HUES64 (cell line): ENCODE data around the gene TNFSF10.

Experiments used
- H3K27ac ChIP-seq: 2 replicates; pipeline ENCODE4 v1.7.0; 2013; ENCODE audit warnings: low read depth, low read length, inconsistent platforms
- H3K27me3 ChIP-seq: 2 replicates; pipeline ENCODE4 v1.6.1; 2013; ENCODE audit warnings: mild to moderate bottlenecking, low read length; ENCODE audit not compliant: insufficient read depth
- H3K36me3 ChIP-seq: 2 replicates; pipeline ENCODE4 v1.6.1; 2013; ENCODE audit warnings: mild to moderate bottlenecking, low read length; ENCODE audit not compliant: insufficient read depth
- H3K4me1 ChIP-seq: 2 replicates; pipeline ENCODE4 v1.6.1; 2013; ENCODE audit warnings: mild to moderate bottlenecking, low read length, moderate library complexity; ENCODE audit not compliant: insufficient read depth
- H3K4me3 ChIP-seq: 2 replicates; pipeline ENCODE4 v1.5.1; 2013; ENCODE audit warnings: mild to moderate bottlenecking, low read length, moderate library complexity
- H3K9ac ChIP-seq: 2 replicates; pipeline ENCODE4 v1.6.1; 2013; ENCODE audit warnings: mild to moderate bottlenecking, low read depth, low read length
- H3K9me3 ChIP-seq: 2 replicates; pipeline ENCODE4 v1.6.1; 2013; ENCODE audit warnings: low read depth, low read length; ENCODE audit not compliant: insufficient read depth
- WGBS: fragments of 150-250, 120-280 bp; methylation state at CpG from one replicate; pipeline ENCODE4 v1.1.7; 2013; ENCODE audit warnings: missing lambda C conversion rate; 5-methylcytosine and 5-hydroxymethylcytosine counted together

The TNFSF10 gene

DNA sequence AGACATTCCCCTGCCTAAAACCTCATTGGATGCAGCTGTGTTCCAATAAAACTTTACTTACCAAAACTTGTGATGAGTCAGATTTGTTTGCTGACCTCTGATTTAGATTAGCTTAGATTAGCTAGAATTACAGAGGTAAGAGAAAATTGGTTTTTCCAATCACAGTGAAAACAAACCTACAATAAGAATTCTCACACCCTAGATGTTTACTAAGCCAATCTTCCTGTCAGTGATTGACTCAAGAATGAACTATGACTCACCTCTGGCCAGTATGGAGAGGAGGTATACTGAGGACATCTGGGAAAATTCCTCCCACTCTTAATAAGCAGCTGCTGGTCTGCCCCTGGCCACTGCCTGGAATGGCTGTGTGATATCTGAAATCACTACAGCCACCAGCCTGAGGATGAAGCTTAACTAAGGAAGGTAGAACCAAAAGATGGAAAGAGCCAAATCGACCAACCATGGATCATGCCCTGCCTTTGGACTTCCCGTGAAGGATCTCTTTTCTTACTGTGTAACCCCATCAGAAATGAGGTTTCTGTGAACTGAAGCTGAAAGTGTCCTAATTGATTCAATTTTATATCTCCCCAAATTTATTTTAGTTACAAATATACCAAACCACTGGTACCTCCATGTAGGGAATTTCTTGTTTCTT lies 55.9 kb downstream of the TNFSF10 start:
- H3K36me3 ChIP-seq = no peaks in the 10 kb centered on the region
- no peaks in the 10 kb centered on the region for H3K27me3 ChIP-seq
- no peak overlapping the region for H3K27ac ChIP-seq
- WGBS = 91% methylated on average over 2 of the region's 2 CpGs
- H3K9ac ChIP-seq = no peak overlapping the region
- no peak overlapping the region for H3K4me3 ChIP-seq
- H3K9me3 ChIP-seq = no peaks in the 10 kb centered on the region
- H3K4me1 ChIP-seq = no peaks in the 10 kb centered on the region; the same call in 1 of the 2 replicates

DNA sequence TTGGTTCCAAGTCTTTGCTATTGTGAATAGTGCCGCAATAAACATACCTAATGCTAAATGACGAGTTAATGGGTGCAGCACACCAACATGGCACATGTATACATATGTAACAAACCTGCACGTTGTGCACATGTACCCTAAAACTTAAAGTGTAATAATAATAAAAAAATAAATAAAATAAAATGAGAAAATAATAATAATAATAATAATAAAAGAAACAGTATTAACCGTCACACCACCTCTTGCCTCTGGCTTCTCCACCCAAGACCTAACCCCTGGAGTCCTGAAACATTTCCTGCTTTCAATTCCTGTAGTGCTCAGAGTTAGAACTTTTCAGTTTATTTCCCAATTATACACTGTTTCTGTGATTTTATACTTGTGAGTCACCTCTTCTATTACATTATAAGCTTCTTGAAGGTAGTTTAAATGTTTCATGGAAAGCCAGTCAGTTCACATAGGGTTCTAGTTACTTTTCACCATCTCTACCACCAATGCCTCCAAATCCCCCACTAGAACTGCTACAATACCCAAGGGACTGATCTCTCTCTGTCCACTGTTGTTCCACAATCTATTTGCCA lies 56.6 kb downstream of the TNFSF10 start:
- Histone ChIP-seq H3K9me3 (no peaks in the 10 kb centered on the region), H3K36me3 (no peaks in the 10 kb centered on the region), H3K9ac (no peak overlapping the region), H3K27me3 (no peaks in the 10 kb centered on the region), H3K4me3 (no peak overlapping the region), H3K4me1 (no peaks in the 10 kb centered on the region; the same call in 1 of the 2 replicates), H3K27ac (no peak overlapping the region)
- 92% methylated on average over 1 of the region's 4 CpGs for WGBS

DNA sequence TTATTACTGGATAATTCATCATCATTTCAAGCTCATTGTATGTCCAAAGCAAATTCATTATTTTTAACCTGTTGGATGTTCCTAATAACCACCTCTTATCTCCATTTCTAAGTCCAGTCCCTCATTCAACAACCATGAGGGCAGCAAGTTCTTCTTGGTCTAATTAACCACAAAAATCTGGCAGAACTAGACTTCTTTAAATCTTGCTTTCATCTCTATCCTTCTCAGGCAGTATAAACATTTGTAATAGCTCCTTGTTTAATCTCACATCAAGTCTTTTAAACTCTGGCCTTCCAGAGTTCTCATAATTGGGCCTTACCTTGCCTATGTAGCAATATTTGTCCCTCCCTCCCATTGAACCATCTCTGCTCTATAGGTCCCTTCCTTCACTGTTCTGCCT lies 57.9 kb downstream of the TNFSF10 start:
- Histone ChIP-seq H3K9ac (no peak overlapping the region), H3K9me3 (no peaks in the 10 kb centered on the region), H3K4me3 (no peak overlapping the region), H3K36me3 (no peaks in the 10 kb centered on the region), H3K27ac (no peak overlapping the region), H3K4me1 (no peaks in the 10 kb centered on the region; the same call in 1 of the 2 replicates), H3K27me3 (no peaks in the 10 kb centered on the region)

DNA sequence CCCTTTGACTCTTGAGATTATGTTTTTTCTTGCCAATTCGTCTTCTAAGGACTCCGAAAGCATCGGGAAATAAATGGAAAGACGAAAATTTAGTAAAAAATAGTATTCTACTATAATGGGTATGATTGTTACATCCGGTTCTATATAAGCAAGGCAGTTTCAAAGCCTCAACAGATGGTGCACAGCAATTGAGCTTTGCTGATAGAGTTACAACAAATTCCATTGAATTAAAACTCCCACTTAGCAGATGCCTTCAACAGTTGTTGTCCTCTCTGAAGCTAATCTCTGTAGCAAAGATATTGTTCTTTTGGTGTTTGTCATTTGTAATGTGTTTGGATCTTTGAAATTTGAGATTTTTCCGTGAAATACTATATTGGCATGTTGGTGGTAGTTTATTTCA lies 58.9 kb downstream of the TNFSF10 start:
- Histone ChIP-seq H3K27me3 (no peaks in the 10 kb centered on the region), H3K9me3 (no peaks in the 10 kb centered on the region), H3K9ac (no peak overlapping the region), H3K36me3 (no peaks in the 10 kb centered on the region), H3K27ac (no peak overlapping the region), H3K4me3 (no peak overlapping the region), H3K4me1 (no peaks in the 10 kb centered on the region; the same call in 1 of the 2 replicates)
- WGBS = 95% methylated on average over 6 of the region's 6 CpGs

DNA sequence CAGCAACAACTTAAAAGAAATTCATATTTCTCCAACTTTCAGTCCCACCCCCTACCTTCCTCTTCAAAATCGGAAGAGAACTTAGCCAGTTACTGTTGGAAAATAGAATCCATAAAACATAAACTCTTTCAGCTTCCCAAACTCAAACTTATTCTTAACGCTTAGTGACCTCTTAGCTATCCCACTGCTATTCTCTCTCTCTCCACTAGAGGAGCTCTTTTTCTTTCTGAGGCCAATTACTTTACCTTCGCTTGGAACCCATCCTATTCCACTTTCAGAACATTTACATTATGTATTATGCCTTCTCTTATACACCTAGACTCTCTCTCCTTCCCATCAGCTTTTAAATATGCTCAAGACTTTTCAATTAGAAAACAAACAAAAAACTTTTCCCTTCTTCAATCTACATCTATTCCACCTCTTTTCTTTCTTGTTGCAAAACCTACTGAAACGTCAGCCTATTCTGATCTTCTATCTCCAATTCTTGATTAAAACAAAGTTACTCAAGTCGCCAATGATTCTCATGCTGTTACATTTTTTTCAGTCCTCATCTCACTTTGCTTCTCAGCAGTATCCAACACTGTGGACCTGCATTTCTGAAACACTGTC lies 61.6 kb downstream of the TNFSF10 start:
- WGBS = 49% methylated on average over 5 of the region's 5 CpGs
- Histone ChIP-seq H3K9me3 (no peaks in the 10 kb centered on the region), H3K4me1 (no peaks in the 10 kb centered on the region), H3K4me3 (no peak overlapping the region), H3K36me3 (no peaks in the 10 kb centered on the region), H3K27ac (no peak overlapping the region), H3K9ac (no peak overlapping the region), H3K27me3 (no peaks in the 10 kb centered on the region)

DNA sequence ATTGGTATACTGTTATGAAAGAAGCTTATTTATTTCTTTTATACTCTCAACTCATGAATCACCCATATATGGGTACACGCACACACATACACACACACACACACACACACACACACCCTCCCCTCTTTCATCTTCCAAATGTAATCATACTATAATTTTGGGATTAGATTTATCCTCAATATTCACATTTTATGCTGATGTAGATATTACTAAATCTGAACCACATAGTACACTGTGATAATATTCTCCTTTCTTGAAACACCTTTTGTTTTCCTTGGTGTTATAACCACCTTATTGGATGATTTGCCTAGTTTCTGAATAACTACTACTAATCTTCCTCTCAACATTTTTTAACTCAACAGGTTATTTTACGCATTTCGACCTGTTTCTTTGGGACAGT lies 66.8 kb downstream of the TNFSF10 start:
- Histone ChIP-seq H3K9me3 (no peaks in the 10 kb centered on the region), H3K36me3 (no peaks in the 10 kb centered on the region), H3K4me3 (no peak overlapping the region), H3K4me1 (no peaks in the 10 kb centered on the region), H3K9ac (no peak overlapping the region), H3K27ac (no peak overlapping the region), H3K27me3 (peaks cover 26% of the 10 kb centered on the region)
- WGBS = 97% methylated on average over 3 of the region's 3 CpGs
